NCI-H69 (cell line): ENCODE measurements around the gene SULF2.

Source experiments
- DNase-seq: peaks from one replicate; lab custom pipeline; 2025; lab: John Stamatoyannopoulos, UW

Gene SULF2

GRCh38 chr20:47762699-47763268 is 22.5 kb downstream of the SULF2 start:
- DNase-seq, result no peak

- DNase-seq, result peak; percentile 5
These were observed 23.7 kb downstream of the SULF2 start for GRCh38 chr20:47761482-47762047.

- no peak for DNase-seq
These were observed 24.4 kb downstream of the SULF2 start for GRCh38 chr20:47760686-47761481.

GRCh38 chr20:47758517-47759450 is 26.5 kb downstream of the SULF2 start:
- DNase-seq, result no peak

- DNase-seq, result no peak
These were observed 27.9 kb downstream of the SULF2 start for GRCh38 chr20:47757145-47758035.

GRCh38 chr20:47754946-47755652 is 30.2 kb downstream of the SULF2 start:
- no peak for DNase-seq

- DNase-seq, result no peak
These were observed 30.9 kb downstream of the SULF2 start for GRCh38 chr20:47754388-47754715.

- DNase-seq, result no peak
These were observed 31.5 kb downstream of the SULF2 start for GRCh38 chr20:47753576-47754387.

- no peak for DNase-seq
These were observed 33.8 kb downstream of the SULF2 start for GRCh38 chr20:47751449-47751848.

GRCh38 chr20:47749339-47749738 is 35.9 kb downstream of the SULF2 start:
- DNase-seq, result no peak

GRCh38 chr20:47748823-47749222 is 36.5 kb downstream of the SULF2 start:
- no peak for DNase-seq

- DNase-seq, result no peak
These were observed 37.2 kb downstream of the SULF2 start for GRCh38 chr20:47748069-47748468.

- DNase-seq, result no peak
These were observed 37.6 kb downstream of the SULF2 start for GRCh38 chr20:47747669-47748031.

GRCh38 chr20:47744803-47745202 is 40.5 kb downstream of the SULF2 start:
- no peak for DNase-seq

- DNase-seq, result no peak
These were observed 41.6 kb downstream of the SULF2 start for GRCh38 chr20:47743671-47744070.

GRCh38 chr20:47741669-47742608 is 43.3 kb downstream of the SULF2 start:
- DNase-seq, result peak; percentile 68

GRCh38 chr20:47740862-47741184 is 44.5 kb downstream of the SULF2 start:
- DNase-seq, result peak; percentile 30

- DNase-seq, result no peak
These were observed 45.0 kb downstream of the SULF2 start for GRCh38 chr20:47740121-47740861.
